GM18909 (cell line): ENCODE results near the gene CAST.

ENCODE experiments used
- ATAC-seq: cut with Tn5 transposase; IDR thresholded peaks from one replicate; pipeline ENCODE4 v1.9.1; 2021; ENCODE audit warnings: mild to moderate bottlenecking; ENCODE audit not compliant: unreplicated experiment, poor library complexity

The CAST gene

GRCh38 chr5:96669909-96670308, 7.7 kb downstream of the CAST start:
- no peak for ATAC-seq

DNA sequence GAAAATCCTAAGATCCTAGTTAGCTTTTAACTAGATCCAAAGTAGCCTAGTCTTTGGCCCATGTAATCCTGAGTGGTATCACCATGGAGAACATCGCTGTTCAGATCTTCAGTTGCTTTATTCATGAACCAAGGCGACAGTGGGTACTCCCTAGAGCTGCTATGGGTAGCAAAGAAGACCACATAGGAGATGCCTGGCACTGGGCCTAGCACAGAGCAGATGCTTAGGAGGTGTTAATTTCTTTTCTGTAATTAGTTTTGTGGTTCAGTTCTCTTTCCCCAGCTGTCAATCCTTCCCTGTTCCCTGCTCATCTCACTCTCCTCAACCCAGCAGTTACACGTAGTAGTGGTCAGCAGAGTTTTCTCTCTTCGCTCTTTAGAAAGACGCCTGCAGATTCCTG, 9.3 kb downstream of the CAST start:
- no peak for ATAC-seq

DNA sequence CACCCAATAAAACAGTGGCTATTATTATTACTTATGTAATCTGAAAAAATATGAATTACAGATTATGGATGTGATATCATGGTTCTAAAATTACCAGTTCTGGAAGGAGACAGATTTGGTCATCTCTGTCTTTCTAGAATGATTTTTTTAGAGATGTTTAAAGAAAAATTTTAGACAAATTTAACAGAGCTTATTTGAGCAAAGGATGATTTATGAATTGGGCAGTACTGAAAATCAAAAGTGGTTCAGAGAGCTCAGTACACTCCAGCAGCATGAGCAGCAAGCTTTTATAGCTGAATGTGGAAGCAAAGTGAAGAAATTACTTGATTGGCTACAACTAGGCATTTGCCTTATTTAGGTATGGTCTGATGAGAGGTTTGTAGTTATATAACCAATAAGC, 11.0 kb downstream of the CAST start:
- no peak for ATAC-seq

DNA sequence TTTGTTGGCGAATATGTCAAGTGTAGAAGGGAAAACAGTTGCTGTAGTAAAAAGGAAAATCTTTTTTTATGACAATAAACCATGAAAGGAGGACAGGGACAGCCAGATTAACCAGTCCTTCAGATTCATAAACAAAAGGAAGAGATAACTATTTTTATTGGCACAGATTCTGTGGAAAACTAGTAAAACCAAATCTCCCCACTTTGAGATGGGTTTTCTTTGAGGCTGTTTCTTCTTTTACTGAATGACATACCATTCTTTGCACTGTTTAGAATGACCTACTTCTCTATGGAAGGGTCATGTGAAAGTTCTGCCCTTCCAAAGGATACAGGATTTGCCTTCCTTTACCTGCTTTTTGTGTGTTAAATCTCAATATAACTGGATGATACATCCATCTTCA, 13.7 kb downstream of the CAST start:
- ATAC-seq = no peak

GRCh38 chr5:96677496-96677895, 15.3 kb downstream of the CAST start:
- no peak for ATAC-seq

GRCh38 chr5:96679293-96679692, 17.1 kb downstream of the CAST start:
- ATAC-seq = no peak

- no peak for ATAC-seq
These were observed 18.7 kb downstream of the CAST start for GRCh38 chr5:96680759-96681470.

GRCh38 chr5:96683392-96683791, 21.2 kb downstream of the CAST start:
- ATAC-seq = no peak

- ATAC-seq = no peak
These were observed 21.6 kb downstream of the CAST start for GRCh38 chr5:96683810-96684209.

DNA sequence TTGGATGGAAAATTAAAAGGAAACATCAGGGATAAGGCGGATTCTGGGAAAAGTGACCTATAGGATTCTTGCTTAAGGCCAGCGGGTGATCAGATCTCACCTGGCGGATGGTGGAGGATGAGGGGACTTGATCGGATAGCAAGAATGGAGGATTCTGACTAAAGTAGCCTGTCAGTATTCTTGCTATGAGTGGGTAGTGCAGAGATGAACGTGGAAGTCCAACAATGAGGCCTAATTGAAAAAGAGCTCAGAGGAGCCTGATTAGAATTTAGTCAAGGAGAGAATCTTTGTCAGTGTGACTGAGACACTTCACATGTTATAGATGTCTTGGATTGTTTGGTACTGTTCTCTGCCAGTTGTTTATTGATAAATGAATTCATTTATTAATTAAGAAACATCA, 24.9 kb downstream of the CAST start:
- ATAC-seq = no peak

DNA sequence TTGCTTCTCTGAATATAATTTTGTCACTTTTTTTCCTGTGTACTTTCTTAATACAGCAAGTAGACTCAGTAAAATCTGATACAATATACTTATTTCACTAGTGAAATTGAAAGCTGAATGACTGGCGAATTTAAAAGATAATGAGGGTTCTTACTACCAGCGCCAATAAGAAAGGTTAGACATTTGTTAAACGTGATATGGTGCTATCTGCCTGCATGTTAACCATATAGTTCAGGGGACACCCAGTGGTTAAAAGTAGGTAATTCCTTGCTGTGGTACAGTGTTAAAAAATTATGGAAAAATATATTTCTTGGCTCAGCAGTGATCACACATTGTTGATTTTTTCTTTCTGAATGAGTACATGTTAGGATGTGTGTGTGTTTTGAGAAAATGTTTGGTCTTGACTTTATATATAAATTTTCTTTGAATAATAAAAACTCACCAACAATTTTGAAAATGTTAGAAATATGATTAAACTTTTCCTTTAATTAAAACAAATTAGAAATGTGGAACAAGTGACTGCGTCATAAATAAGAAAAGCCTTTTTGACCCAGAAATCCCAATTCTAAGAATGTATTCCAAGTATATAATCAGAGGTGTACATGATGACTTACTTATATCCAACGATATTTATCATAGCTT, 25.8 kb downstream of the CAST start:
- peak; percentile 90 for ATAC-seq

DNA sequence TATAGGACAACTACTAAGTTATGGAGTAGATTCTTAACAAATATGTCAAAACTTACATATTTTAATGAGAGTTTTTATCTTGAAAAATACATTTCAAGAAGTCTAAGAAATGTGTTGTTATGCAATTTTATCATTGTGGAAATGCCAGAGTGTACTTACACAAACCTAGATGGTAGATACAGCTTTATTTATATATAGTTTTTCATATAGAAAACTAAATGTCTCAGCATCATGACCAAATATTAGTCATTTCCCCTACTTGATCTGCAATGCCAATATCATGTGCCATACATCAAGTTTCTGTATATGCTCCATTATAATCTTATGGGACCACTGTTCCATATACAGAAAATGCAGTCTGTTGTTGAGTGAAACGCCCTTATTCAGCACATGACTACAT, 28.7 kb downstream of the CAST start:
- ATAC-seq = no peak

DNA sequence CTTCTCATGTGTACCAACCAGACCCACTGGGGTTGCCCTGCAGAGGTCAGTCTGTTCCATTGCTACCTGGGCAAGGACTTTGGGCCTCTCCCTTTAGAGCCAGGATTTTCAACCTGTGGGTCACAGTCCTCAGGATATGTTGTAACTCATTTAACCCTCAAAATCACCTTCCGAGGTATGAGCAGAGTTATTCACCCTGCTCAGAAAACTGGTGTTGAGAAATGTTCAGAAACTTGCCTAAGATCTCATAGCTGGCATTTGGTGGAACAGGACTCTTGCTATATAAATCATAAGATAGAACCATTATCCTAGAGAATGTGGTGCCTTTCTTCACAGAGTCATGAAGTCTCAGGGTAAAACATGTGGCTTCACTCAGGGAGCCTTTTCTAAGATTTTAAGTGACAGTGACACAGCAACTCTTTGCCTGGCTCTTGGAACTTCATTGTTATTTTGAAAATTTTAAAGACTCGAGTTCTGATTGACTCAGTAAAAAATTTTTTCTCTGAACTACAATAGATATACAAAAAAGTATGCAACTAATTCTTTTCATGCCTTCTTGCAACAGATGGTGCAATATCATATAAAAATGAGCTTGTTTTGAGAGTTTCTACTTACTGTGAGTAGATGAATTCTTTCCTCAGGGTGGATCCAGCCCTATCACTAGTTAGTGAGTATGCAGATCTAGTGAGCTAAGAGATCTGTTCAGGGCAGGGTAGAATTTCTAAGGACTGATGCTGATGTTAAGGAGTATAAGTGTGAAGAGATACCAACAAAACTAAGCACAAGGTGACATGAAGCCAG, 29.5 kb downstream of the CAST start:
- ATAC-seq = no peak

- ATAC-seq = no peak
These were observed 30.3 kb downstream of the CAST start for GRCh38 chr5:96692441-96692840.

DNA sequence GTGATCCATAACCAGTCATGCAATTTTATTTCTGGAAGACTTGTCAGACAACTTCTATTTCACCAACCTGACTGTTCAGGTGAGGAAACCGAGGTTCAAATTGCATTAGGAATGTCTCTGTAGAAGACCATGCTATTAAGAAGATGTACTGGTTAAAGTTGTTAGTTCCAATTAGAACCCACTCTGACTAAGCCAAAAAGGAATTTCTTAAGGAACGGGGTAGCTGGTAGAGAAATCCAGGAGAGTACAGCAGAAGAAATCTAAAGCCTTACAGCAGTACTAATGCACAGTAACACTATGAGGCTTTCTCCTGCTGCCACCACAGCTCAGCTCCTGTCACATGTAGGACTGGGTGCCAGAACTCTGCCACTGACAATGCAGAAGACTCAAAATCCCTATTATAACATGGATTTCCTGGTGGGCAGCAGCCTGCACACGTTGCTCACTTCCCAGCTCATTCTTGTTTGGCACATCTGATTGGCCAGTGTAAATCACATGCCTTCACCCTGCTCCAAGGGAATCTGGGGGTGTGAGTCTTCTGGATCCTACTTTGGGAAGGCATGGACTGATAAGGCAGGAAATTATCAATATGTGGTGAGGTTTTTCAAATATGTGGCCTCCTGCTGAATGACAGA, 37.1 kb downstream of the CAST start:
- no peak for ATAC-seq

DNA sequence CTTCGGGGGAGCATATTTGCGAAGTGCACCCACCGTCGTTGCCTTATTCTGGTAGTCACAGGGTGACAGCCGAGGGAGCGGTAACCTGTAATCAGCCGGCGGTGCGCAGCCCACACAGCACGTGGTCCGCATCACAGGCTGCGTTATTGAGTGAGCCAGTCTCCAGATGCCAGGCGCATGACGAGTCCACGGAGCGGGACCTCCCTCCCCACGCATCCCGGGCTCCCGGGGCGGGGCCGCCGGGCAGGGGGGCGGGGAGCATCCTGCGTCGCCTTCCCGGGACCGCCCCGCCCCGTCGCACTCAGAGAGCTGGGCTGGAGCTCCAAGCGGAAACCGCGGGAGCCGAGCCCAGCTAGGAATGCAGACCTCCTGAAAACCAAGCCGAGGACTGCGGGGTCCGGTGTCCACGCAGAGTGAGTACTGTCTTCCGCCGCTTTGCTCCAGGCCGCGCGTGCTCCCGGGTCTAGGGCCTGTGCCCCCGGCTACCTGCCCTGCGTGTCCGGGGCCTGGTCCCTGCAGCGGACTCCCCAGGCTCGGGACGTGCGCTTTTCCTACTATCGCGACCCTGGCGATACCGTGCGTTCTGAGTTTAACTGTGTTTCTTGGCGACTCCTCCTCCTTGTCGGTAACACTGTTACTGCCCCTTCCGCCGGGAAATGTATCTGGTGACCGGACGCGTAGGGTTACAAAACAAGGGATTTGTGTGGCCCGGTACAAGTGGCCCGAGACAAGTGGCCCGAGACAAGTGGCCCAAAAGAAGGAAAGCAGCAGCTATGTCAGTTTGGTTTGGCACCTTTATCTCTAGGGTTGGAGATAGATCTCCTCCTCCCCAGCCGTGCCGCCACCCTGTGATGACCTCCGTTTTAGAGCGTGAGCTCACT, 40.6 kb downstream of the CAST start:
- ATAC-seq = peak; percentile 71

GRCh38 chr5:96703384-96703920, 41.3 kb downstream of the CAST start:
- ATAC-seq = peak; percentile 87

DNA sequence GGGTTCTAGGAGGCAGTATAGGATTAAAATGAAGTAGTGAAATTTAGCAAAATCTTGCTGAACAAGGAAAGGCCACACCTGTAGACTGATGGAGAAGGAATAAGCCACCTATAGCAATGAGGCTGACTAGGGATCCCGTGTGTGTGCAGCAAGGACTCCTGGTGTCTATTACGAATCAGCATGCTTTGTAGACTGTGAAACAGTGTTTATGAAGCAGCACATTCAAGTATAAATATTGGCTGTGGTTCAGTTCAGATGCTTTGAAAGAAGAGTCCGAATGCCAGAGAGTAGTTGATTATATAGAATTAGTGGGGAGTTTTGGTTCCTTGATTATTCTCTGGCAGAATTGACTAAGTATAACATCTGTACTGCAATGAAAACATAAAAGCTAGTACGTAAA, 41.8 kb downstream of the CAST start:
- no peak for ATAC-seq

GRCh38 chr5:96706433-96707111, 44.4 kb downstream of the CAST start:
- ATAC-seq = no peak
